HEK293 (cell line): ENCODE data around the gene WDR70.
"Not testable (repeated sequence)": the region's sequence is repeated elsewhere in the genome, so short reads cannot be mapped to it uniquely, and the experiment has no call there.

Experiments
- ZNF133 ChIP-seq: fragments of 450-650 bp; formaldehyde crosslinking; IDR thresholded peaks from 2 replicates; pipeline ENCODE4 v1.5.1; 2016; ENCODE audit warnings: missing biosample characterization, missing genetic modification characterization
- ZNF548 ChIP-seq: fragments of 450-650 bp; formaldehyde crosslinking; IDR thresholded peaks from 2 replicates; pipeline ENCODE4 v1.5.1; 2016; ENCODE audit warnings: missing biosample characterization, missing genetic modification characterization
- TF ChIP-seq, protein P1 (sequence below): fragments of 450-650 bp; formaldehyde crosslinking; IDR thresholded peaks from 2 replicates; pipeline ENCODE4 v1.5.1; 2016; ENCODE audit warnings: missing biosample characterization, missing genetic modification characterization

DNA sequence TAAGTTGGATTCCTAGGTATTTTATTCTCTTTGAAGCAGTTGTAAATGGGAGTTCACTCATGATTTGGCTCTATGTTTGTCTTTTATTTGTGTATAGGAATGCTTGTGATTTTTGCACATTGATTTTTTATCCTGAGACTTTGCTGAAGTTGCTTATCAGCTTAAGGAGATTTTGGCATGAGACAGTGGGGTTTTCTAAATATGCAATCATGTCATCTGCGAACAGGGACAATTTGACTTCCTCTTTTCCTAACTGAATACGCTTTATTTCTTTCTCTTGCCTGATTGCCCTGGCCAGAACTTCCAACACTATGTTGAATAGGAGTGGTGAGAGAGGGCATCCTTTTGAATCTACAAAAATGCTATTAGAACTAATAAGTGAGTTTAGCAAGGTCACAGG lies 215.7 kb downstream of the WDR70 start:
- TF ChIP-seq ZNF548, ZNF133 (tag by site-specific recombination): not testable (repeated sequence)
- TF ChIP-seq, protein P1, sequence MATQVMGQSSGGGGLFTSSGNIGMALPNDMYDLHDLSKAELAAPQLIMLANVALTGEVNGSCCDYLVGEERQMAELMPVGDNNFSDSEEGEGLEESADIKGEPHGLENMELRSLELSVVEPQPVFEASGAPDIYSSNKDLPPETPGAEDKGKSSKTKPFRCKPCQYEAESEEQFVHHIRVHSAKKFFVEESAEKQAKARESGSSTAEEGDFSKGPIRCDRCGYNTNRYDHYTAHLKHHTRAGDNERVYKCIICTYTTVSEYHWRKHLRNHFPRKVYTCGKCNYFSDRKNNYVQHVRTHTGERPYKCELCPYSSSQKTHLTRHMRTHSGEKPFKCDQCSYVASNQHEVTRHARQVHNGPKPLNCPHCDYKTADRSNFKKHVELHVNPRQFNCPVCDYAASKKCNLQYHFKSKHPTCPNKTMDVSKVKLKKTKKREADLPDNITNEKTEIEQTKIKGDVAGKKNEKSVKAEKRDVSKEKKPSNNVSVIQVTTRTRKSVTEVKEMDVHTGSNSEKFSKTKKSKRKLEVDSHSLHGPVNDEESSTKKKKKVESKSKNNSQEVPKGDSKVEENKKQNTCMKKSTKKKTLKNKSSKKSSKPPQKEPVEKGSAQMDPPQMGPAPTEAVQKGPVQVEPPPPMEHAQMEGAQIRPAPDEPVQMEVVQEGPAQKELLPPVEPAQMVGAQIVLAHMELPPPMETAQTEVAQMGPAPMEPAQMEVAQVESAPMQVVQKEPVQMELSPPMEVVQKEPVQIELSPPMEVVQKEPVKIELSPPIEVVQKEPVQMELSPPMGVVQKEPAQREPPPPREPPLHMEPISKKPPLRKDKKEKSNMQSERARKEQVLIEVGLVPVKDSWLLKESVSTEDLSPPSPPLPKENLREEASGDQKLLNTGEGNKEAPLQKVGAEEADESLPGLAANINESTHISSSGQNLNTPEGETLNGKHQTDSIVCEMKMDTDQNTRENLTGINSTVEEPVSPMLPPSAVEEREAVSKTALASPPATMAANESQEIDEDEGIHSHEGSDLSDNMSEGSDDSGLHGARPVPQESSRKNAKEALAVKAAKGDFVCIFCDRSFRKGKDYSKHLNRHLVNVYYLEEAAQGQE = not testable (repeated sequence)
